HL-60 (cell line): Measurements from ENCODE around the gene CGB1.

ENCODE experiments used
- DNase-seq, 2 experiments: peaks; one replicate each; pipeline ENCODE4 v3.0.0-alpha.2; 2010 to 2020; ENCODE audit warnings: low read depth in 1 of 2, low spot score in 1 of 2
- H3K27ac ChIP-seq: fragments of 250-450 bp; sonication (Bioruptor Pico); replicated peaks from 2 replicates; pipeline ENCODE4 v1.5.1; 2020; ENCODE audit warnings: mild to moderate bottlenecking, moderate library complexity
- H3K27me3 ChIP-seq: fragments of 250-450 bp; sonication (Bioruptor Pico); 2 replicates; pipeline ENCODE4 v1.5.1; 2021; ENCODE audit warnings: mild to moderate bottlenecking, moderate library complexity; ENCODE audit not compliant: insufficient read depth, poor library complexity, severe bottlenecking
- H3K4me3 ChIP-seq: replicated peaks from 2 replicates; pipeline ENCODE4 v1.5.1; 2011; ENCODE audit warnings: mild to moderate bottlenecking, control low read depth, low read length; ENCODE audit not compliant: insufficient read depth
- GABPA ChIP-seq: IDR thresholded peaks from 2 replicates; pipeline ENCODE4 v1.6.1; 2012; ENCODE audit warnings: low read depth
- POLR2AphosphoS5 ChIP-seq: IDR thresholded peaks from 2 replicates; pipeline ENCODE4 v1.6.1; 2012; ENCODE audit warnings: low read depth
- REST ChIP-seq: IDR thresholded peaks from 2 replicates; pipeline ENCODE4 v1.6.1; 2012; ENCODE audit warnings: low read depth; ENCODE audit not compliant: insufficient replicate concordance
- SPI1 ChIP-seq: IDR thresholded peaks from 2 replicates; pipeline ENCODE4 v1.6.1; 2012; ENCODE audit warnings: low read depth, mild to moderate bottlenecking, borderline replicate concordance
- TF ChIP-seq, protein P1 (sequence below): IDR thresholded peaks from one replicate; pipeline ENCODE4 v1.5.1; 2011; ENCODE audit warnings: low read length, control low read depth, inconsistent platforms; ENCODE audit not compliant: insufficient read depth

CGB1 gene

DNA sequence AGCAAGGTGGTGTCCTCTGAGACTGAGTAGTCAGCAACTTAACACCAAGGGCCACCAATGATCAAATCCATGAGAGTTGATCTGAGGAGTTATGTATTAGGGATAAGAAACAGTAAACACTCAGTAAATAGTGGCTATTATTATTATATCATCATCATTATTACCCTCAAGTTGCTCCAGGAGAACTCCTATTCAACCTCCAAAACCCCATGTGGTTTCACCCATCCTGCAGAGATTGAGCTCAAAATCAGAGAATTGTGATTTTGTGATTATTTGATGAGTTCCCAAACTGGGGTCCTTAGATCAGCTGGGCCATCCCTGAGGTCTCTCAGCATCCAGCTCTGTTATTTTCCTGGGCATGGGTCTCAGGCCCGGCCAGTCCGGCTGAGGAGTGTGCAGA, 24.3 kb upstream of the CGB1 start:
- Histone ChIP-seq H3K27me3 (peaks cover 76% of the 10 kb centered on the region), H3K27ac (no peak overlapping the region), H3K4me3 (no peak overlapping the region)
- DNase-seq, result no peak
- TF ChIP-seq REST, result no peak
- TF ChIP-seq GABPA, result no peak
- no peak for TF ChIP-seq POLR2AphosphoS5
- no peak for TF ChIP-seq SPI1
- TF ChIP-seq, protein P1, sequence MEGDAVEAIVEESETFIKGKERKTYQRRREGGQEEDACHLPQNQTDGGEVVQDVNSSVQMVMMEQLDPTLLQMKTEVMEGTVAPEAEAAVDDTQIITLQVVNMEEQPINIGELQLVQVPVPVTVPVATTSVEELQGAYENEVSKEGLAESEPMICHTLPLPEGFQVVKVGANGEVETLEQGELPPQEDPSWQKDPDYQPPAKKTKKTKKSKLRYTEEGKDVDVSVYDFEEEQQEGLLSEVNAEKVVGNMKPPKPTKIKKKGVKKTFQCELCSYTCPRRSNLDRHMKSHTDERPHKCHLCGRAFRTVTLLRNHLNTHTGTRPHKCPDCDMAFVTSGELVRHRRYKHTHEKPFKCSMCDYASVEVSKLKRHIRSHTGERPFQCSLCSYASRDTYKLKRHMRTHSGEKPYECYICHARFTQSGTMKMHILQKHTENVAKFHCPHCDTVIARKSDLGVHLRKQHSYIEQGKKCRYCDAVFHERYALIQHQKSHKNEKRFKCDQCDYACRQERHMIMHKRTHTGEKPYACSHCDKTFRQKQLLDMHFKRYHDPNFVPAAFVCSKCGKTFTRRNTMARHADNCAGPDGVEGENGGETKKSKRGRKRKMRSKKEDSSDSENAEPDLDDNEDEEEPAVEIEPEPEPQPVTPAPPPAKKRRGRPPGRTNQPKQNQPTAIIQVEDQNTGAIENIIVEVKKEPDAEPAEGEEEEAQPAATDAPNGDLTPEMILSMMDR, result no peak

GRCh38 chr19:49059053-49059452, 22.4 kb upstream of the CGB1 start:
- TF ChIP-seq, protein P1, result no peak
- TF ChIP-seq REST, result no peak
- no peak for TF ChIP-seq SPI1
- no peak for TF ChIP-seq GABPA
- TF ChIP-seq POLR2AphosphoS5, result no peak
- no peak for DNase-seq
- Histone ChIP-seq H3K4me3 (no peak overlapping the region), H3K27me3 (peaks cover 66% of the 10 kb centered on the region), H3K27ac (no peak overlapping the region)

DNA sequence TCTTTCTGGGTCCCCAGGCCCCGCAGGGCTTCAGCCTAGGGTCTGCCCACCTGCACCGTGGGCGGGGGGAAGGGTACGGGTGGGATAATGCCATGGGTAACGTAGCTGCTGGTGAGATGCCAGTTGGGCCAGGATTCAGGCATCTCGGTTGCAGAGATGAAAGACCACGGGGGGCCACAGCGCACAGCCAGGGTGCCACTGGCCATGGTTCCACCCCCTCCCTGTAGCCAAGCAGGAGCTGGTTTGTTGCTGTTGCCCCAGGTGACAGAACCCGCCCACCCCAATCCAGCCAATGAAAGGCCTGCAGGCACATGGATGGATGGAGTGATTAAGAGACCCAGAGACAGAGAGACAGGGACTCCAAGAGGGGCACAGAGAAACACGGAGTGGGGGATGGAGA, 21.9 kb upstream of the CGB1 start:
- Histone ChIP-seq H3K27ac (no peak overlapping the region), H3K27me3 (peaks cover 61% of the 10 kb centered on the region), H3K4me3 (no peak overlapping the region)
- no peak for TF ChIP-seq SPI1
- no peak for TF ChIP-seq POLR2AphosphoS5
- TF ChIP-seq, protein P1, result no peak
- no peak for TF ChIP-seq GABPA
- TF ChIP-seq REST, result no peak
- no peak for DNase-seq
